SHP77 treated with DMSO at 0.1 percent for 48 hours (cell line): ENCODE results near the gene ITGB1.
A peak's percentile ranks its signal among the peaks of the same experiment; 100 is the strongest.
"Not testable (repeated sequence)": the region's sequence is repeated elsewhere in the genome, so short reads cannot be mapped to it uniquely, and the experiment has no call there.

ENCODE experiments used
- DNase-seq: peaks from one replicate; lab custom pipeline; 2025; lab: John Stamatoyannopoulos, UW

The ITGB1 gene

DNA sequence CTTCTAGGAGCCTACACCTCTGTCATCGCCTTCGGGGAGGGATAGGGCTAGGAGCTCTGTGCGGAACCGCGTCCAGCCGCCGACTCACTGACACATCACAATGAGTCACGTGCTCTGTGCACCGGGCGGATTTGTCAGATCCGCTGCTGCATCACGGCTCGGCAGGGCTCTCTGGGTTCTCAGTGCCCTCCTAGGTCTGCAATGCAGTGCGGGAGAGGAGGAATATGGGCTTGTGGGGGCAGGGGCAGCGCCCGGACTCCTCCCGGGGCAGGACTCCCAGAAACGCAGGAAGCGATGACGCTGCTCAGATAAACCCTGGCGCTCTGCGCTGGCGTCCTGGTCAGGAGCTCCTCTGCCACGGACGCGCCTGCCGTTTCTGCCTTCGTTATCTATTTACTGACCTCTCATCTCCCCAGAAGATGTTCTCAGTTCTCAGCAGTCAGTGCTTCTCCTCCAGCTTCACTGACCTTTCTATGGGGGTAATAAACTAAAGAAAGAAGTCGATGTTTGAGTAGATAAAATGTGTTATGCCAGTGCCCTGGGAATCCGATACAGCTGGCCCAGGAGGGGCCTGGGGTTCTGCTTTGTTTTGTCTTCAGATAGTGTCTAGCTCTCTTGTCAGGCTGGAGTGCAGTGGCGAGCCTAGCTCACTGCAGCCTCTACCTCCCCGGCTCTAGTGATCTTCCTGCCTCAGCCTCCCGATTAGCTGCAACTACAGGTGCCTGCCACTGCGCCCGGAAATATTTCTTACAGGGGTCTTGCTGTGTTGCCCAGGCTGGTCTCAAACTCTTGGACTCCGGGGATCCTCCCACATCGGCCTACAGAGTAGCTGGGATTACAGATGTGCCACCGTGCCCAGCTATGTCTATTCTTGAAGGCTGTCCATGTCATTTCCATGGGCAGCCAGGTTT, 22.8 kb upstream of the ITGB1 start:
- DNase-seq: peak; percentile 87

DNA sequence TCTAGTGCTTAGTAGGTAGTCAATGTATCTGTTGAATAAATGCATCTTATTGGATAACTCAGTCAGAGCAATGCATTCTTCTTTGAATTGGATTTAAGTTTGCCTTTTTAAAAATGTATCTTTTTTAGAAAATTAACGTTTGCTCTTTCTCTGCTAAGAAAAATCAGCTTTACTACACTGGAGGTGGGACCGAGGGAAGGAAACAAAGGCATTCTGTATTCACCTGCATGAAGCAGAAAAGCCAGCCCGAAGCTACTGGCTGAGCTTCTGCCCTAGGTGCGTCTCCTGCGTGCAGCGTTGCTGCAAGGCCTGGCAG, 22.2 kb upstream of the ITGB1 start:
- no peak for DNase-seq

DNA sequence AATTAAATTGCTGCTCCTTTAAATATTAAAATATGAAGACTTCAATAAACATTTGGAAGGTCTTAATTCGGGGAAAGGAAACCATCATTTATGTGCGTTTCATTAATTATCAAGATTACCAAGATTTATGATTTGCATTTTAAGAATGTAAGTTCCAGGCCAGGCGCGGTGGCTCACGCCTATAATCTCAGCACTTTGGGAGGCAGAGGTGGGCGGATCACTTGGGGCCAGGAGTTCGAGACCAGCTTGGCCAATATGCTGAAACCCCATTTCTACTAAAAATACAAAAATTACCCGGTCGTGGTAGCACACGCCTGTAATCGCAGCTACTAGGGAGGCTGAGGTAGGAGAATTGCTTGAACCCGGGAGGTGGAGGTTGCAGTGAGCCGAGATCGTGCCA, 21.7 kb upstream of the ITGB1 start:
- not testable (repeated sequence) for DNase-seq

DNA sequence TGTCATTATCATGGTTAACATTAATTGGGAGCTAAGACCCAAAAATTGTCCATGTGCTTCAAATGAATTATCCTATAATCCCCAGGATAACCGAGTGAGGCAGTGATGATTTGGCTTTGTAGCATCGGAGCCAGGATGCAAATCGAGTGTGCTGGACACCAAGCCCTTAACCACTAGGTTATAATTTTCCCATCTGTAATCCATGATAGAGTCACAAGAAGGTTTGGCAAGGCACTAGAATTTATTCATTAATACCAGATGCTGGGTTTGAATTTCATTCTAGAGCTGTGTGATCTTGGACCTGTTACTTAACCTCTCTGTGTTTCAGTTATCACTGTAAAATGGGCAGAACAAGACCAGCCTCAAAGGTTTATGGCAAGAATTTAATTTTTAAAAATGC, 21.0 kb upstream of the ITGB1 start:
- no peak for DNase-seq

DNA sequence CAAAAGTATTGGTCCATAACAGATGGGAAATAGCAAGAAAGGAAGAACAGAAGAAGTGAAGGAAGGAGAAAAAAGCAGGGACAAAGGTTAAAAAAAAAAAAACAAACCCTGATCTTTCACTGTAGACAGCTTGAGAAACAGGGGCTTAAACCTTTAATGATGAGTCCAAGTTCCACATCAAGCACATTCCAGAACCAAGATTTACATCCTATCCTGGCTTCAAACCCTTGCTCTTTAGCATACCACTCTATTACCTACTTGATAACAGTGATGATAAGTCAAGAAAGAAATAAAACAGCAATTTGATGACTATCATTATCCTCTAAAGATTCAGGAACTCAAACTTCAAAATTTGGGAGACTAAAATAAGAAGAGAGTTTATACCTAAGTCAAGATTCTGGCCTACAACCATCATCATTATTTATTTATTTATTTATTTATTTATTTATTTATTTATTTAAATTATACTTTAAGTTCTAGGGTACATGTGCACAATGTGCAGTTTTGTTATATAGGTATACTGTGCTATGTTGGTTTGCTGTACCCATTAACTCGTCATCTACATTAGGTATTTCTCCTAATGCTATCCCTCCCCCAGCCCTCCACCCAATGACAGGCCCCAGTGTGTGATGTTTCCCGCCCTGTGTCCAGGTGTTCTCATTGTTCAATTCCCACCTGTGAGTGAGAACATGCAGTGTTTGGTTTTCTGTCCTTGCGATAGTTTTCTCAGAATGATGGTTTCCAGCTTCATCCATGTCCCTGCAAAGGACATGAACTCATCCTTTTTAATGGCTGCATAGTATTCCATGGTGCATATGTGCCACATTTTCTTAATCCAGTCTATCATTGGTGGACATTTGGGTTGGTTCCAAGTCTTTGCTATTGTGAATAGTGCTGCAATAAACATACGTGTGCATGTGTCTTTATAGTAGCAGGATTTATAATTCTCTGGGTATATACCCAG, 20.1 kb upstream of the ITGB1 start:
- not testable (repeated sequence) for DNase-seq

DNA sequence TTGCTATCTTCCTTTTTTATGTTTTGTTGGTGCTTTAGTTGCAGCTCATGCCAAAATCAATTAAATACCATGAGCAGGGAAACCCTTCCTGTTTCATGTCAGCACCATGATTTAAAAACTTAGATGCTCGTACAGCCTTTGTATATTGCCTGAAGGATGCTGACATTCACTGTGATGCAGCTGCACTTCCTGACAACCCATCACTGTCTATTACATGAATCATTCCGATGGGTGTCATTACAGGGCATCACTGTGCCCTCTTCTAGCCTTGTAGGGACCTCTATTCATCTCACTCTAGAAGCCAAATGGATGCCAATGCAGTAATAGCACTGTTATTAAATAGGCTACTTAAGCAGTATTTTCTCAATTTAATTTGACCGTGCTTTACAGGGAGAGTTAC, 18.3 kb upstream of the ITGB1 start:
- no peak for DNase-seq

DNA sequence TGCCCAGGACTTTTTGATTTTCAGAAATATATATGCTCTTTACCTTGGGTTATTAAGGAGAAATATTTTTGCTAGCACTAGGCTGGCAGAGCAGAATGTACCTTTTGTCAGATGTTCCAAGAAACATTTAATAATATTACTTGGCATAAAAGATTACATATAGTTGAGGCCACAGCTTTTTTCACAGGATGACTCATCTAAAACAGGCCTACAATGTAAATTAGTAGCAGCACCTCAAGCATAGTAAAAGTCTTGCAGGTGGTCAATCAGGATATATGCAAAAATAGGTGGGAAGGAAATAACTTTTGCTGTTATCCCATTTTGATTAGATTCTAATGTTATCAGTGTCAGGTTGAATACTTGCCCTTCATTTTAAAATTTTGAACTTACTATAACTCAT, 14.9 kb upstream of the ITGB1 start:
- DNase-seq: no peak

DNA sequence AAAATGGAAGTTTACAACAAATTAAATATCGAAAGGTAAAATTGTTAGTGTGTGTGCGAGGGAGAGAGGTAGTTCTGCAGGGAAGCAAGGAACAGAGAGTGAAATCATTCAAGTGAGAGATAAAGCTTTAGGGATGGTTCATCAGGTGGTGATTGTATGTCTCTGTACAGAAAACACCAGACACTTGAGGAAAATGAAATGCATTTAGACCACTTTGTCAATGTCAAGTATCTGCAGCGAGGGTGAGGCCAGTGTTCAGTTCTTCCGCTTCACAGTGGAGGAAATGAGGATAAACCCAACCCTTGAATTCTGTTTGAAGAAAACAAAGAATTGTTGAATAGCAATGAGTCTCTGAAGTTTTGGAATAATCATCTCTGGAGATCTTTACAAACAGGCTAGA, 14.4 kb upstream of the ITGB1 start:
- no peak for DNase-seq

DNA sequence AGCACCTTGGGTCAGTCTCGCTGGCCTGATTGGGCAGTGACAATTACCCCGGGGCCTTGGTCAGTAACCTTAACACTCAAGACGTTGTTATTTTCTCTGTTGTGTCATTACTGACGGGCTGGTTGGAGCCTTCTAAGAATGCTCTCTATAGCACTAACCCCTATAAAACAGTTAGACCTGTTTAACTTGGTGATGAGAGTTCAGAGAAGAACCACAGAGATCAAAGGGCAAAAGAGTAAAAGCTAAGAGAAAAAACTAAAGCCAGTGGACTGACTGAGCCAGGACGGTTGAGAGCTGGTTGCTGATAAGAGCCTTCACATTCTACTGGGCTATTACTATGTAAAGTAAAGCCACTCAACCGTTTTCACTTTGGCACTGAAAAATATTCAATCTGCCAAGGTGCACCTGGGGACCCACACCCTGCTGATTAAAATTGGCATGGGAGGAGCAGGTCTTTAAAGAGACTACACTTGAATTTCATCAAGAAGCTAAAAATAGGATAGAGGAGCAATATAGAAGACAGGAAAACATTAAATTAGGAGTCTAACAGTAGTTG, 13.6 kb upstream of the ITGB1 start:
- no peak for DNase-seq

DNA sequence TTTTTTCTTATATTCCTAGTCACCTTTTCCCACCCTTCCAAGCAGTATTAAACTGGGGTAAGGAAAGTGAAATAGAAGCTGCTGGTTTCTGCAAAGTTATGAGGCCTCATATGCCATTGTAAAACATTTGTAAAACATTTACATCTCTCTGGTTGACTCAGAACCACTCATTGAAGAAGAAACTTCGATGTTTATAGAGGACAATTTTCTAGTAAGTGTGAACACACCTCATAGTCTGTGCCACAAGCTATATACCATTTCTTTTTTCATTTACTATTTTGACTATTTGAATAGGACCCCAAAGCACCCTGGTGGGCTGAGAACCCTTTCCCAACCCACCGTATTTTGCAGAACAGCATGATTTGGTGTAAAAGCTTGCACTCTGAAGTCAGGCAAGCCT, 12.9 kb upstream of the ITGB1 start:
- no peak for DNase-seq

DNA sequence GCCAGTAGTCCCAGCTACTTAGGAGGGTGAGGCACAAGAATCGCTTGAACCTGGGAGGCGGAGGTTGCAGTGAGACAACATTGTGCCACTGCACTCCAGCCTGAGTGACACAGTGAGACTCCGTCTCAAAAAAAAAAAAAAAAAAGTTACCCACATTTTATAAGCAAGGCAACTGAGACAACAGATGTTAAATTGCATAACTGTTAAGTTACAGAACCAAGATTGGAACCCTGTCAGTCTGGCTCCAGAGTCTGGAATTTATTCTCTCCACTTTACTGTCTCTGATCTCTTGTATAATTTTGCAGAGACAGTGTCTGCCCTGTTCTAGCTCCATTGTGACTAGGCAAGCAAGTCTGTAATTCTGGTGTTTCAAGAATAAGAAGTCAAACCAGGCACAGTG, 6.2 kb upstream of the ITGB1 start:
- no peak for DNase-seq

DNA sequence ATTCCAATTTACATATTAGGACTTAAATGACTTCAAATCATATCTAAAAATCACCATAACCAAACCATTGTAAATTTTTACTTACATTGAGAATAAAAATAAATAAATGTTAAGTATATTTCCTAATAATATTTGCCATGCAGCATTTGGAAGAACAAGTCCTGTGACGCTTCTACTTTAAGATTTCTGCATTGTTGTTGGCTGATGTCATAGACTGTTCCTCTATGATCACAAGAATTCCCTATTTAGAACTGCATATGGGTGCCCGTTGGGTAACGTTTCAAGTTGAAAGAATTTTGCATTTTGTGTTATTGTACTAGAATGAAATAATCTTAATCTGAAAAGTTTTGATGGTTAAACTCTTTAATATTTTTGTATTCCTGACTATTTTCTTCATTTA, 5.1 kb upstream of the ITGB1 start:
- DNase-seq: no peak

DNA sequence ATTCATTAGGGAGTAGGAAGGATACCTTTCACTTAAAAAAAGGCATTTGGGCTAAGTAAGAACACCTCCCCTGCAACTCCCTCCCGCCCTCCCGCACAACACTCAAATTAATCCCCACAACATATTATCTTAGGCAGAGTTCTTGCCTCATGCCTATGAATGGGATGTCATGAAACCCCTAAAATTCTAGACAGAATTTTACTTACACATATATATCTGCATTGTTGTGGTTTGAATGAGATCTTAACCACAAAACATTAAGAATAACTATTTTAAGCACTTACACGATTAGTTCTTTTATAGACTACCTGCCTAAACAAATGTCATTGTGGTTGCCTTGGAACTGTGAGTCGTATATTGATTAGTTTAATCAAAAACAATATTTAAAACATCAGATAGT, 4.5 kb upstream of the ITGB1 start:
- DNase-seq: no peak

DNA sequence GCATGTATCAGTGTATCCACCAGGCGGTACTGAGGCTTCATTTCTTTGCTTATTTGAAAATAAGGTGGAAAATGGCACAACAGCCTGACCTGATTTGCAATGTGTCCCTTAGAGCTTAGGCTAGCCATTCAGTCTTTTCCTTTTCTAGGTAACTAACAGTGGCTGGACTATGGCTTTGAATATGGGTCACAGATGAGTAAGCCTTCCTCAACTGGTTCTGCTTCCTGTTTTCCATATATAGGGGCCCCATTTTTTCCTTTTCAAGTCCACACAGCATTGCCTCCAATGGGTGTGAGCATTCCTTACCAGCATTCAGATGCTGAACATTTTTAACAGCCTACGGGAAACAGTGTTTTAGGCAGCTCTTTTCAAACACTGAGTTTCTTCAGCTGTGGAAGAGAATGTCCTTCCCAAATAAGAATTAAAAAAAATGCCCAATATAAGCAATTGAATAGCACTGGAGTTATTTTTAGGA, 3.9 kb upstream of the ITGB1 start:
- DNase-seq: no peak

DNA sequence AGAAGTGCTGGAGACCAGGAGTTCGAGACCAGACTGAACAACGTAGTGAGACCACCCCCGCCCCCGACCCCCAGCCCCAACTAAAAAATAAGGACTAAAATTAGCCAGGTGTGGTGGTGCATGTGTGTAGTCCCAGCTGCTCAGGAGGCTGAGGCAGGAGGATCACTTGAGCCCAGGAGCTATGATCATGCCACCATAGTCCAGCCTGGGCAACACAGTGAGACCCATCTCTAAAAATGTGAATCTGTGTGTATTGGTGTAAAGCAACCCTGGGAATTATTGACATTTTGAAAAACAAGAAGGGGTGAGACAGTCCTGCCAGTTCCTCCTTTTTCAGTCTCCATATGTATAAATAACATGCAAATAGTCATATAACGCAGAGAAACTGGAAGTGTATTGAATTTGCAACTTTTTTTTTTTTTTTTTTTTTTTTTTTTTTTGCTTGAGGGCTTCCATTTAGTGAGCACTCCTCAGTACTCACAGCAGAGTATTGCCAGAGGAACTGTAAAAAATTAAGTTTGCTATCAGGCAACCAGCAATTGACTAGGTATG, 3.4 kb upstream of the ITGB1 start:
- no peak for DNase-seq

DNA sequence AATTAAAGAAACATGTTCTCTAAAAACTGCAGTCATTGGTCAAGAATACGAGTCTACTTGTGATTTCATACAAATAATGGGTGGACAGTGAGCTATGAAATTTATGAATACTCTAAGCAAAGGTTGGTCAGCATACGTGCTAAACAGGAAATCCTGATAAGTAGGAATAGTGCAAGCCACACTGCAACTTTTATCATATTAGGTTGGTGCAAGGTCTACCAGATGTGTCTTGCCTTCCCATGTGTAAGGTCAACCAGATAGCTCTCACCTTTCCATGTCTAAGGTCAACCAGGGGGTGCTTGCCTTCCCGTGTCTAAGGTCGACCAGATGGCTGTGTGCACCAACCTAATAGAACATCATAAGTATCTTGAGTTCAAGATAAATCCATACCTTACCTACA, 2.0 kb upstream of the ITGB1 start:
- DNase-seq: no peak

DNA sequence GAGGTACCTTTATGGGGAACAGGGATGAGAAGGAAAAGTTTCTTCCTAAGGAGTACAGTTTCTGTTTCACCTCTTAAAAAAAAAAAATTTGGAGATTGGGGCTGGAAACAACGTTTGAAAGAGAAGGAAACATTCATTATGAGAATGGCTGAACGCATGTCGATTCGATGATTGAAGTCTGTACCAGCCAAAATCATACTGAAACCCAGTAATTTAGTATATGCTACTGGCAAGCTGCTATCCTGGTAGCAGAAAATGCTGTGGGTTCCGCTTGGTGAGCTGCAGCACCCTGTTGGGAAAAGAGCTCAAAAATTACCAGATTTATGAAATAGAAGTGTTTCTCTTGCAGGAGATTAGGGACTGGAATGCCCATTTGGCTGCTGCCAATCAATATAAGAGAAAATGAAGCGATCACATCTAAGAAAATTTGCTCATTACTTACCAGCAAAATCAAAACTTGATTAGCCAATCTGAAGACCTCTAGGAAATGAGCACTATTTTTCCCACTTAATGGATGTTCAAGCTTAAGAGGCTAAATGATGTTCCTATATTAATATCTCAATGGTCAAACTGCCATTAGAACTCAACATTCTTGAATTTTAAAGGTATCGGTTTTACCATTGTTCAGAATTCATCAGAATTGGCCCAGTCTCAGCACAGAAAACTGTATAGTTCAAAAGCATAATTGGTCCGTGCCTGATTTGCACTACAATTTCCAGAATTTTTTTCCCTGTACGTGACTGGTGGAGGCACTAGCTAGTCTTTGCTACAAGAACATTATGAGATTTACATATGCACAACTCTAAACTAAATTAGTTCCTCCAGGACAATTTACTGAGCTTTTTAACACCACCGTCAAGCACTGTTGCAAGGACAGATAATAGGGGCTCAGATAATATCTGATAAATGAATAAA, 1.2 kb upstream of the ITGB1 start:
- no peak for DNase-seq

DNA sequence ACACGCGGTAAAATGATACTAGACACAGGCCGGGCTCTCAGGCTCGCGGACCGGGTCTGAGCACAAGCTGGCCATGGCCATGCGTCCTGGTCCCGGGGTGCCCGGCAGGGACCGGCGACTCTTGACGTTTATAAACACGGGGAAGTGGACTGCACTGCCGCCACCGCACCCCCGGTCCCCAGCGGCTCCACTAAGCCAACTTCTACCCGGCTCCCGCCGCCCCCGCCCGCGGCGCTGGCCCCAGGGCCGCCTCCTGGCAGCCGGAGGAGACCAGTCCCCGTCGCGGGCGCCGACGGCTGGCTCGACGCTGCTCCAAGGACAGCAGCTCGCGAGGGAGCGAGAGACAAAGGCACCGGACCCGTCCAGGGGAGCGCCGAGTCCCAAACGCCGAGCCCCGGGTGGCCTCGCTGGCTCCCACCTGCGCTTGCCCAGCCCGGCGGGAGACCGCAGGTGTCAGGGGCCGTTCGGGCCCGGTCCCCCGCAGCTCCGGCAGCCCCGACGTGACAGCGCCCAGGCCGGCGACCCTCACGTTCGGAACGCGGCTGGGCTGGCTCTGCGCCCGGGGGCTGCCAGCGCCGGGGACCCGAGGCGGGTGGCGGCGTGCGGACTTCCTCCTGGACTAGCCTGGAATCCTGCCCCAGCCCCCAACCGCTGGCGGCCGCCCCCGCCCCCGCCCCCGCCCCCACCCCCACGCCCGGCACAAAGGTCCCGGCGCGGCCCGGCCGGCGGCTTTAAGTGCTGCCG, 517 bp downstream of the ITGB1 start:
- DNase-seq: no peak

DNA sequence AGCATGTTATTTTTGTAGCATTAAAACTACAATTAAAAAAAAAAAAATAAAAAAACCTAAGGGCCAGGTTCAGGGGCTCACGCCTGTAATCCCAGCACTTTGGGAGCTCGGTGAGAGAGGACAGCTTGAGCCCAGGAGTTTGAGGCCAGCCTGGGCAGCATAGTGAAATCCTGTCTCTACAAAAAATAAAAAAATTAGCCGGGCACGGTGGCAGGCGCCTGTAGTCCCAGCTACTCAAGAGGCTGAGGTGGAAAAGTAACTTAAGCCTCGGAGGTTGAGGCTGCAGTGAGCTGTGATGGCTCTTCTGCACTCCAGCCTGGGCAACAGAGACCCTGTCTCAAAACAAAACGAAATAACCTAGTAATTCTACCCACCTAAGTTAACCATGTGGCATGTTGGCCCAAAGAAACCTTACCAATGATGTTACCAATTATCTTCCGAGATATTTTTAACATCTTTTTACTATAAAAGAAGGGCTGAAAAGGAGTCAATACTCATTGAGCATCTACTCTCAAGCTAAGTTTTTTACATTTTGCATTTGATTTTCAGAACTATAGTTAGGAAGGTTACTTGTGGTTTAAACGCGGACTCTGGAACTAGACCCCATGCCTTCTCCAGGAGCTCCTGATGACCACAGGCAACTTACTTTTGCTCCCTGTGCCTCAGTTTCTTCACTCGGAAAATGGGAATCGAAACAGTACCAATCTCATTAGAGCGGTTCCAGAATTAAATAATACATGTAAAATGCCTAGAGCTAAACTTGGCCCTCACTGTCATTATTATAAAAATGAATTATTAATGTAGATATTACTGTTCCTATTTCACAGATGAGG, 1.4 kb downstream of the ITGB1 start:
- DNase-seq: no peak

DNA sequence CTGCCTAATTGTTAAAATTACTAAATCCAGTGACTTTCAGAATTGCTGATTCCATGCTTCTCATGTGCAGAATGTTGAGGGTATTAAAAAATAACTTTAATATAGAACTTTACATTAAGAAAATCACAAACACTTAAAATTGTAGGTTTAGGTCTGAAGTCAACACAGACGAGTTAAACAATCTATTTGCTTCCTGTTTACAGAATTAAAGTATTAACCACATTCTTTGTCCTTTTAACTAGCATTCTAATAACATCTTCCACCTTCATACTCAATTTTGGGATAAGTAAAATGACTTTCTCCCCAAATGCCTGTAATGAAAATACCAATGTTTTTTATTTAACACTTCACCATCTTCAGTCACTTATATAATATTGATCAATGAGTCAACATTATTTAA, 2.2 kb downstream of the ITGB1 start:
- no peak for DNase-seq
